ENCODE data around the gene DPM3.
A peak's percentile ranks its signal among the peaks of the same experiment; 100 is the strongest.
"Not testable (repeated sequence)": the region's sequence is repeated elsewhere in the genome, so short reads cannot be mapped to it uniquely, and the experiment has no call there.

The DPM3 gene

DNA sequence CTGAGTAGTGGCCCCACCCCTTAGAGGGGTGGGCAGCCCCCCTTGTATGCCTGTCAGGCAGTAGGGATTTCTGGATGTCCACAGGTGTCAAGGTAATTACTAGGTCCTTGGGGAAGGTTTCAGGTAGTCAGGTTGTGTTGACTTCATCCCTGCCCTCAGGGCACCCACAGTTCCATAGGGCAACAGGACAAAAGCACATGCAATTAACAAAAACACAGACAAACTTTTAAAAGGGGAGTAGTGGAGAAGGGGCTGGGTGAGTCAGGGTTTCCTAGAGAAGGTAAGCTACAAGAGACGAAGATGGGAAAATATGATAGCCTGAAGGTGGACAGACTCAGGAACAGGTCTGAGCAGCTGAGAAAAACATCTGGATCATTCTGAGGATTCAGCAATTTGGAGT, 18.7 kb upstream of the DPM3 start:
- DNase-seq (ENCODE audit: low read depth), result no peak

DNA sequence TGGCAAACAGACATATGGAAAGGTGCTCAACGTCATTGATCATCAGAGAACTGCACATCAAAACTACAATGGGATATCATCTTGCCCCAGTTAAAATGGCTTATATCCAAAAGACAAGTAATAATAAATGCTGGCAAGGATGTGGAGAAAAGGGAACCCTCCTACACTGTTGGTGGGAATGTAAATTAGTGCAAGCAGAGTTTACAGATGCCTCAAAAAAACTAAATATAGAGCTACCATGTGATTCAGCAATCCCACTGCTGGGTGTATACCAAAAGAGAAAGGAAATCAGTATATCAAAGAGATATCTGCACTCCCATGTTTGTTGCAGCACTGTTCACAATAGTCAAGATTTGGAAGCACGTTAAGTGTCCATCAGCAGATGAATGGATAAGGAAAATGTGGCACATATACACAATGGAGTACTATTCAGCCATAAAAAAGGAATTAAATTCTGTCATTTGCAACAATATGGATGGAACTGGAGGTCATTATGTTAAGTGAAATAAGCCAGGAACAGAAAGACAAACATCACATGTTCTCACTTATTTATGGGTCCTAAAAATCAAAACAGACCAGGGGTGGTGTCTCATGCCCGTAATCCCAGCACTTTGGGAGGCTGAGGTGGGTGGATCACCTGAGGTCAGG, 15.8 kb upstream of the DPM3 start:
- DNase-seq (ENCODE audit: low read depth), result not testable (repeated sequence)

DNA sequence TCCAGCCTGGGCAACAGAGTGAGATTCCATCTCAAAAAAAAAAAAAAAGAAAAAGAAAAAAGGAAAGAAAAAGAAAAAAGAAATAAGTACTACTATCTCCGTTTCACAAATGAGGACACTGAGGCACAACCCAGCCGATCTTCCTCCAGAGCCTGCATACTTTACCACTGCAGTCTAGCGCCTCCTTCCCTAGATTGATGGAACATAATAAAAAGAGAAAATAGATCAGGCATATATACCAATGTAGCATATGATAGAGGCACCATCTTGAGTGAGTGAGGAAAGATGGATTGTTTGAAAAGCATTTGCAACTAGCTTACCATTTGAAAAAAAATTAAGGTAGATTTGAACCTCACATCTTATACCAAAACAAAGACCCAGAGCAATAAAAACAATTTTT, 5.2 kb upstream of the DPM3 start:
- DNase-seq (ENCODE audit: low read depth), result no peak

DNA sequence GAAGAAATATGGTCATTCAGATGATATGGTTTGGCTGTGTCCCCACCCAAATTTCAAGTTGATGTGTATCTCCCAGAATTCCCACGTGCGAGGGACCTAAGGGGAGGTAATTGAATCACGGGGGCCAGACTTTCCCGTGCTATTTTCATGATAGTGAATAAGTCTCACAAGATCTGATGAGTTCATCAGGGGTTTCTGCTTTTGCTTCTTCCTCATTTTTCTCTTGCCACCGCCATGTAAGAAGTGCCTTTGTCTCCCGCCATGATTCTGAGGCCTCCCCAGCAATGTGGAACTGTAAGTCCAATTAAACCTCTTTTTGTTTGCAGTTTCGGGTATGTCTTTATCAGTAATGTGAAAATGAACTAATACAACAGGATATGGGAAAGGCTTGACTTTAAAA, 1.4 kb upstream of the DPM3 start:
- no peak for DNase-seq (ENCODE audit: low read depth)

DNA sequence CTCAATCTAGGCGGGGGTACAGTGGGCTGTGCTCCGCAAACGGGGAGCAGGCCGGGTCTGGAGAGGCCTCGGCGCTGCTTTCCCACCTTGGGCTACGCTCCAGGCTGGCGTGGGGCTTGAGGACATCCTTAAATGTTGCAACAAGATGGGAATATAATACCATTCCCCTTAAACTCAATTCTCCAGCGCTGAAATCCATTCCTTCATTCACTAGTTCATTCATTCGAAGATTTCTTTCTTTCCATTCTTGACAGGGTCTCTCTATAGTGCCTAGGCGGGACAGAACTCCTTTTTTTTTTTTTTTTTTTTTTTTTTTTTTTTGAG, 261 bp upstream of the DPM3 start:
- no peak for DNase-seq (ENCODE audit: low read depth)

DNA sequence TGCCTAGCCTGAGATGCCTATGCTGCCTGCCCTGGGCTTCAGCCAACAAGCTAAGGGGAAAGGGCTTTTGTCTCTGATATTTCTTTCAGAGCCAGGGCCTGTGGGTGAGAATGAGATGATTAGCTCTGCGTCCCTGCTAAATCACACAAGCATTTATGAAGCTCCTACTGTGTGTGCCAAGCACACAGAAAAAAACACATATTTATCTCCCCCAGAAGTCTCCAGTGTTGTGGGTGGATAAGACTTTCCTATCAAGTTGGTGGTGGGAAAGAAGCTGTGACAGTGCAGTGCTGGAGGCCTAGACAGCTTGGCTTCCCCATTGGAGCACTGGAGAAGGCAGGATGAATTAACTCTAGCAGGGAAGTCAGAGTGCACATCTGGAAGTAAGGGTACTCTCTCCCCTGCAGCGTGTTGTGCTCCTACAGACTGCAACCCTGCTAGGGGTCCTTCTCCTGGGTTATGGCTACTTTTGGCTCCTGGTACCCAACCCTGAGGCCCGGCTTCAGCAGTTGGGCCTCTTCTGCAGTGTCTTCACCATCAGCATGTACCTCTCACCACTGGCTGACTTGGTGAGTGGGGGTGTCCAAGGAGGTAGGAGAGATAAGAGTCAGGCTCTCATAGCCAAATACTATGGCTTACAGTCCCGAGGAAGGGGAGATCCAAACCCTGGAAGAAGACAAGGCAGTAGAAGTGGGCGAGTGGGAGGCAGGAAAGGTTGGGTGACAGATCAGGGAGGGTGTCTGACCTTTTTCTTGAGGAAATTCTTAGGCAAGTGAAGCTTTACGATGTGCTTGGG, 3.0 kb downstream of the DPM3 start:
- DNase-seq (ENCODE audit: low read depth), result no peak

DNA sequence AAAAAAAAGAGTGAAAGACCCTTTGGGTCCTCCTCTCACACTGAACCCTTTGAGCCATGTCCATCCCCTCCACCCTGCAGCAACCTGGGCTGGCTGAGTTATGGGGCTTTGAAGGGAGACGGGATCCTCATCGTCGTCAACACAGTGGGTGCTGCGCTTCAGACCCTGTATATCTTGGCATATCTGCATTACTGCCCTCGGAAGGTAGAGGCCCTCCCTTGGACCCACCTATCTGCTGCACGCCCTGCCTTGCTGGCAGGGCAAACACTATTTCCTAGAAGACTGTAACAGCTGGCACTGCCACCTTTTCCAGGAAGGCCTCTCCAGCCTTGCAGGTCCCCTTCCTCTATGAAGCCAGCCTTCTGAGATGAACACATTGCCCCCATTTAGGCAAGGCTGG, 3.6 kb downstream of the DPM3 start:
- no peak for DNase-seq (ENCODE audit: low read depth)

DNA sequence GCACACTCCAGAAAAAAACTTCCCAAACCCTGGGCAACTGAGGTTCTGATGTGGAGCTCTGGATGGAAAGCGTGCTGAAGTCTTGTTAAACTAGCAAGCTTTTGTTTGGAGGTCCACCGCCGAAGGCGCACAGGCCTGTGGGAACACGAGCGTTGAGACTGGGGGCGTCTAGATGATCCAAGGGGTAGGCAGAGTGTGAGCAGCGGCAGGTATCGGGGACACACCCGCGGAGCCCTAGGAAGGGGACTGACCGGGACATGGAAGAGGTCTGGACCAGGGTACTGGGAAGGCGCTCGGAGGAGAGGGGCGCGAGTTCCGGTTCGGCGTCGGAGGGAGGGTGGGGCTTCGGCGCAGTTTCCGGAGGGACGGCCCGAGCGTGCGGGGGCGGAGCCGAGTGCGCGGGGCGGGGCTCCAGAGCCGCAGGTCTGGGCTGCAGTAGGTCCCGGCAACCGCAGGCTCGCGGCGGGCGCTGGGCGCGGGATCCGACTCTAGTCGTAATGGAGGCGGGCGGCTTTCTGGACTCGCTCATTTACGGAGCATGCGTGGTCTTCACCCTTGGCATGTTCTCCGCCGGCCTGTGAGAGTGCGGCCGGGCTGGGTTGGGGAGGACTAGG, 4.8 kb downstream of the DPM3 start, which contains the start of gene SLC50A1:
Gene SLC50A1, plus strand, starts transcription at position 438 of the 614 bp plus-strand sequence. Its CDS starts 60 bp downstream, at position 498.
- DNase-seq (ENCODE audit: low read depth), result peak; percentile 87

DNA sequence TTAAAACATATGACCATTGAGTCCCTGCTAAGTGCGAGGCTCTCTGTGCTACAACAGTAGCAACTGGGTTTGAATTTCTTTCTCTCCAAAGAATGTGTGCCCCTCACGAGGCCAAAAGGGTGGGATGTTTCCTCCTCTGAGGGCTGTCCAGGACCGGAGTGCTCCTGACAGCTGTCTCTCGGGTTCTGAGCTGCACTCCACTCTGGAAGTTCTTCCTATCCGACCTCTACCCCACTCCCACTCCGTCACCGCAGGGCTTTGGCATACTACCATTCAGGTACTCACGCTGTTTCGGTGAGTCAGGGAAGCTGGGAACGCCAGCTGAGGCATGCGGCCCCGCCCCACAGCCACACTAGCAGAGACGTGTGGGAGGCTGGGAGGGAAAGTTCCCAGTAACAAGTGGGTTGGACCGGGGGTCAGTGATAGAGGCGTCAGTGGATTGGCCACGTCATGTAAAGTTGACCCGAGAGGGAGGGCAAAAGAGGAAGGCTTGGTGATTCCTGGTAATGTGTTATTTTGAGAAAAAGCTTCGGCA, 5.4 kb downstream of the DPM3 start:
- peak; percentile 76 for DNase-seq (ENCODE audit: low read depth)

DNA sequence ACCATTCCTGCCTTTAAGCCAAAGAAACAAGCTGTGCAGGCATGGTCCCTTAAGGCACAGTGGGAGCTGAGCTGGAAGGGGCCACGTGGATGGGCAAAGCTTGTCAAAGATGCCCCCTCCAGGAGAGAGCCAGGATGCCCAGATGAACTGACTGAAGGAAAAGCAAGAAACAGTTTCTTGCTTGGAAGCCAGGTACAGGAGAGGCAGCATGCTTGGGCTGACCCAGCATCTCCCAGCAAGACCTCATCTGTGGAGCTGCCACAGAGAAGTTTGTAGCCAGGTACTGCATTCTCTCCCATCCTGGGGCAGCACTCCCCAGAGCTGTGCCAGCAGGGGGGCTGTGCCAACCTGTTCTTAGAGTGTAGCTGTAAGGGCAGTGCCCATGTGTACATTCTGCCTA, 6.0 kb downstream of the DPM3 start:
- DNase-seq (ENCODE audit: low read depth), result no peak

DNA sequence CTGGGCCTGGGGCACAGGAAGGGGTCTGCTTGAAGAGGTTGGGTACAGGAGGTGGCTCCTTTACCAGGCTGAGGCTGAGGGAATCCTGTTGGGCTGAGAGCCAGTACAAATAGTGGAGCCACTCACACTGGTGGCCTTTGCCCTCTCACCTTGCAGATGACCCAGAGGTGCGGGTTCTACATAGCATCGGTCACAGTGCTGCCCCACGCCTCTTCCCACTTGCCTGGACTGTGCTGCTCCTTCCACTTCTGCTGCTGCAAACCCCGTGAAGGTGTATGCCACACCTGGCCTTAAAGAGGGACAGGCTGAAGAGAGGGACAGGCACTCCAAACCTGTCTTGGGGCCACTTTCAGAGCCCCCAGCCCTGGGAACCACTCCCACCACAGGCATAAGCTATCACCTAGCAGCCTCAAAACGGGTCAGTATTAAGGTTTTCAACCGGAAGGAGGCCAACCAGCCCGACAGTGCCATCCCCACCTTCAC, 6.5 kb downstream of the DPM3 start:
- DNase-seq (ENCODE audit: low read depth), result no peak

DNA sequence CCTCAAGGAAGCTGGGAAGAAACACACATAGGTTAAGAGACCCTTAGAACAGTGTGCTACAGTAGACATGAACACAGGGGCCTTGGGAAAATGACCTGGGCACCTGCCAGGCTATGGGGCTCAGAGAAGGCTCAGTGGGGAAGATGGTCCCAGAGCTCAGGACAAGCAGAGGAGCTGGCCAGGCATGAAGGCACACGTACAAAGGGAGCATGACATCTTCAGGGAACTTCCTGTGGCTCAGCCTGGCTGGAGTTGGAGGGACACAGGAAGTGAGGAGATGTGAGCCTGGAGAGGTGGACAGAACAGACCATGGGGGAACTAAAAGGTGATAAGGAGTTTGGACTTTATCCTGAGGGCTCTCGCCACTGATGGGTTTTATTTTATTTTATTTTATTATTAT, 8.5 kb downstream of the DPM3 start:
- no peak for DNase-seq (ENCODE audit: low read depth)

DNA sequence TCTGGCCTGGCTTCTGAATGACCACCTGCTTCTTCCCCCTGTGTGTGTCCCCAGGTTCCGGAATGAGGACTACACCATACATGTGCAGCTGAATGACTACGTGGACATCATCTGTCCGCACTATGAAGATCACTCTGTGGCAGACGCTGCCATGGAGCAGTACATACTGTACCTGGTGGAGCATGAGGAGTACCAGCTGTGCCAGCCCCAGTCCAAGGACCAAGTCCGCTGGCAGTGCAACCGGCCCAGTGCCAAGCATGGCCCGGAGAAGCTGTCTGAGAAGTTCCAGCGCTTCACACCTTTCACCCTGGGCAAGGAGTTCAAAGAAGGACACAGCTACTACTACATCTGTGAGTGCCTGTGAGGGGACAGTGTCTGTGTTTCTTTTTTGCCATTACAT, 9.0 kb downstream of the DPM3 start:
- DNase-seq (ENCODE audit: low read depth), result no peak

DNA sequence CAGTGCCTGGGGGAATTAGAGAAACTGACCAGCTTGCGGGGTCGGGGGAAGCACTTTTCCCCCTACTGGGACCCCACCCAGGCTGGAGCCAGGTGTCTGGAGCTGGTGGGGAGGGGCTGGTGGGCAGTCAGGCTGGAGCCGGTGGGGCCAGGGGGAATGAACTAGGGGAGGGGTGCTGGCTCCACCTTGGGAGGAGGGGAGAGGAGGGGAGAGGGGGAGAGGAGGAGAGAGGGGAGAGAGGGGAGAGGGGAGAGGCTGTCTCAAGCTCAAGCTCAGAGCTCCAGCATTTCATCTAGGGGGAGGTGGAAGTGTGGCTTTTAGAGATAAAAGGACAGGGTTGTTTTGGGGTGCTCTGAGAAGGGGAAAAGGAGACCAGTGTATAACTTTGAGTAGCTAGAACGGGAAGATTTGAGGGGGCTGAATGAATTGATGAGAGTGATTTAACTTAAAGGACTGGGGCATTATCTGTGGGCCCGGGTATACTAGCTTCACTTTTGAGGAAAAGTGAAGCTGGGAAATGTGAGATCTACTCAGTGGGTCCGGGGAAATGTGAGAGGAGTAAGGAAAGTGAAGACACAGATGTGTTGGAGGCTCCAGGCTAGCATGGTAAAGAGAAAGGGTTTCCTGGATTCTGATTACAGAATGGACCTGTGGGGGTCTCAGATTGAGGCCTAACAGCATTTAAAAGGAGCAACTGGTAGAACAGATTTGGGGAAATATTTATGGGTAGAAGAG, 9.9 kb downstream of the DPM3 start:
- DNase-seq (ENCODE audit: low read depth), result no peak

DNA sequence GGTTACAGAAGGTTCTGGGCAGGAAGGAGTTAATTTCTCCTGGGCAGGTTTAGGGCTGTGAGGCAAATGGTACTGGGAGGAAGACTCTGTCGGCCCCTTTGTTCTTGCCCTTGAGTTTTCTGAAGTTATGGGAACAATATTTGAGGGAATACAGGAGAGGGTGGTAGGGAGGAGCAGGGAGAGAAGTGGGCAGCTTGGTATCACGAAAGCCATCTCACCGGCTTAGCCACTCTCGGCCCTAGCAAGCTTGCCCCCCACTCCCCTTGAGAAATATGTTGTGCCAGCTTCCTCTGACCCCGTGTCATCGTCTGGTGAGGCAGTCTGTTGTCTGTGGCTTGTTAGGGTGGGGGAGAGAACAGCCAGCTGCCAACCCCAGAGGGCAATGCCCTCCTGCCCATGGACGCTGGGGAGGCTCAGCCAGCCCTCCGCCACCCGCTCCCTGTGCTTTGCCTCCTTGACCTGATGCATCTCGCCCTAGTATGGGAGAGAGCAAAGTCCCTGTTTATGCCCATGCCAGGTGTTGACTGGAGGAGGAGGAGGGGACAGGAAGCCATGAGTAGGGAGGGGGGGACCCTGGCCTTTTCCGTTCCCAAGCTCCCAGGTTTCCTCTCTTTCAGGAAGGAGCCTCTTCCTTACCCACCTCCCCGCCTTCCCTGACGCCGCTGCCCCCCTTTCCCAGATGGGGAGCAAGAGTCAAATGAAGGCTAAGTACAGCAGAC, 11.4 kb downstream of the DPM3 start:
- no peak for DNase-seq (ENCODE audit: low read depth)

DNA sequence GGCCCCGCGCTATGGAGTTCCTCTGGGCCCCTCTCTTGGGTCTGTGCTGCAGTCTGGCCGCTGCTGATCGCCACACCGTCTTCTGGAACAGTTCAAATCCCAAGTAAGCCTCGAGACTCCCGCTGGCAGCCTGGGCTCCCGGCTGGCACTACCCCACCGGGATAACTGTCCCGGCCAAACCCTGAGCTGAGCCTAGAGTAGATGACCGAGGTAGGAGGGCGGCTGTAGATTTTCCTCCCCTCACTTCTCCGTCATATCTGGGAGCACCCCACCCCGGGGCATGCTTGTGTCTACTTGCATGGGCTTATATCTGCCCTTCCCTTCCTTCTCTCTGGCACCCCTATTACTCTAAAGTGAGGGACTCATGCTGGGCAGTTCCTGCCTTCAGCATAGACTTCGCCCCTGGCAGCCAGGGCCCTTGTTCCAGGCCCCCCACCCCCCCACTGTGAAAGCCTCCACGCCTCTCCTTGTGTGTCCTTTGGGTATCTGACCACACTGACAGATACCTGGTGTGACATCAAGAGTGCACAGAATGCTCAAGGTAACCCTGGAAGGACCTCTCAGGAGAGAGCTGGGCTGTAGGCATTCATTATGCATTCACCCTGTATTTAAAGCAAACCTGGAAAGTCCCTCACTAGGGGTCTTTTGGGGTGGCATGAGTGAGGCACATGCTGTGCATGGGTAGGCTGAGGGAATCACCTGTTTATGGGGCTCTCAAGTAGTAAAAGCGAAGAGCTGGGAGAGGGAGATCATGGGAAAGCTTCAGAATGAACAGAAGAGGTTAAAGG, 12.2 kb downstream of the DPM3 start:
- no peak for DNase-seq (ENCODE audit: low read depth)

DNA sequence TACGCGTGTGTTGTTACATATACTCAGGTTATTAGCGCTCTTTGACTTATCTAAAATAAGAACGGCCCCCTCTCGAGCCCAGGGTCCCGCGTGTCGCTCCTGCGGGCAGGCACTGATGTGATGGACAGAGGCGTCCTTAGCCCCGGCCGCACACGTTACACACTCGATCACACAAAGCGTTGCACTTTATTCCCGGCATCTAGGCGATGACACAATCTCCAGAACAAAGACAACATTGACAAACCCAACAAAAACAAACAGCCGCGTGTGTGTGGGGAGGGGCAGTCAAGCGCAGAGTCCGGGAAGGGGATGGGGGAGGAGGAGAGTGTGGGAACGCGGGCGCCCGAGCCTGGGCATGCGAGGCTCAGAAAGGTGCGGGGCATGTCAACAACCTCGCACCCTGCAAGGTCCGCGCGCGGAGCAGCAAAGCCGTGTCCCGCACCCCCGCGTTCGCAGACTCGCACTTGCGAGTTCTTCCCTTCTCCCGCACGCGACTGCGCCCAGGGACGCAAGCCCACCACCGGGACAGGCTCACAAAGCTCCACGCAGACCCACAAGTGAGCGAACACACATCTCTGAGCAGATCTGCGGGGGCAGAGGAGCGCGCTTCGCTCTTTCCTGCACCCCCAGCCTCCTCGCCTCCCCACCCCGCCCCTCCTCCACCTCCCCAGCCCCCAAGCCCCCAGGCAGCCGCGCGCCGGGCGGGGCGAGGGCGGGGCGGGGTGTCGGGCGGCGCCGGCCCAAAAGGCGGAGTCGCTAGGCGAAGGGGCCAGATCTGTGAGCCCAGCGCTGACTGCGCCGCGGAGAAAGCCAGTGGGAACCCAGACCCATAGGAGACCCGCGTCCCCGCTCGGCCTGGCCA, 13.0 kb downstream of the DPM3 start, which contains the start of gene EFNA1:
Gene EFNA1, plus strand, starts transcription at position 772 of the 862 bp plus-strand sequence. CDS start 102 bp downstream, outside the sequence.
- peak; percentile 24 for DNase-seq (ENCODE audit: low read depth)

DNA sequence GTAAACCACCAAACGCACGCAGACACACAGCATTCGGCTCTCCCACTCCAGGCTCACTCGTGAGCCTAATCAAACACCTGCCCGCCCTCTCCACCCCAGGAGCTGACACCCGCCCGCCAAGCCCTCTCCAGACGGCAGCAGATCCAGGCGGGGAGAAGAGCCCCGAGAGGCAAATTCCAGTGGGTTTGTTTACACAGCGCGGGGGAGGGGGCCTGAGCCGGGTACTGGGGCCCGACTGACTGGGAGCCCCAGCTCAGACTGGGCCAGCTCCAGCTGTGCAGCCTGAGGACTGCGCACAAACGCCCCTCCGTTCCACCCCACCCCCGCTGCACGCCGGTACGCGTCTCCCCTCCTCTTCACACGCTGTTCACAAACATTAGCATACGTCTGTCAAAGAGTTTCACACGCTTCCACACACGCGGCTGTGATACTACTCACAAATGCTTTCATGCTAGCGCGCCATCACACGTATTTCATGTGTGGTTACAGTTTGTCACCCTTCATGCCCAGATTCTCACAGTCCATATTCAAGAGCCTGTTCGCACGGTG, 13.7 kb downstream of the DPM3 start:
- DNase-seq (ENCODE audit: low read depth), result peak; percentile 23

DNA sequence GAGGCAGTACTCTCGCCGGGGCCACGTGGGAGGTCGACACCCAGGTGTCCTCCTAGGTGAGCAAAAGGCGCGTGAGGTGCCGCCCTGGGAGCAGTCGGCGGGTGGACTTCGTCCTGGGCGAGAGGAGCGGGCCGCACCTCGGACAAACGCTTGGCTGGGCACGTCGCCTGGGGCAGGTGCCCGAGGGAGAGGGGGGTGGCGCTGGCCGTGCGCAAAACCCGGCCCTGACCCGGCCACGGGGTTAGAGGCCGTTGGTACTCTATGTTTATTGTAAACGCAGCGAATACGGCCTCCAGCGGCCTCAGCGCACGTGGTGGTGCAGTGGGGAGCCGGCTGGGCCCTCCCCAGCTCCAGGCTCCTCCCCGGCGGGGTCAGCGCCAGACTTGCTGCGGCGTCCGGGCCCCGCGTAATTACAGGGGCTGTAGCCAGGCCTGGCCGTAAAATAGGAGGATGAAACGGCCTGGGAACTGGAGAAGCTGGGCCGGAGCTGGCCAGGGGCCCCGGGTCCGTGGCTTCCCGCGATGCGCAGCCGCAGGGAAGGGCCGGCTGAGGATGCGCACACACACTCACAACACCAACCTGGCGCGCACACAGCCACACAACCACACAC, 14.3 kb downstream of the DPM3 start:
- DNase-seq (ENCODE audit: low read depth), result no peak

Measured in stimulated activated CD4-positive, alpha-beta T cell treated with anti-CD3 and anti-CD28 coated beads, Interleukin-2, amount 100 ng/mL, for 4 hours (primary cell).